Ishikawa (cell line): ENCODE measurements around the gene RPS6KA5.

Source experiments
- CEBPB ChIP-seq: IDR thresholded peaks from 2 replicates; pipeline ENCODE4 v1.6.1; 2012
- CREB1 ChIP-seq: IDR thresholded peaks from 2 replicates; pipeline ENCODE4 v1.6.1; 2012; ENCODE audit warnings: low read depth
- EGR1 ChIP-seq: IDR thresholded peaks from 2 replicates; pipeline ENCODE4 v1.6.1; 2012
- EP300 ChIP-seq: IDR thresholded peaks from 2 replicates; pipeline ENCODE4 v1.6.1; 2012; ENCODE audit warnings: borderline replicate concordance
- FOXM1 ChIP-seq: IDR thresholded peaks from 2 replicates; pipeline ENCODE4 v1.6.1; 2012; ENCODE audit warnings: low read depth, borderline replicate concordance
- NFIC ChIP-seq: IDR thresholded peaks from 2 replicates; pipeline ENCODE4 v1.6.1; 2012
- RAD21 ChIP-seq: IDR thresholded peaks from 2 replicates; pipeline ENCODE4 v1.6.1; 2012; ENCODE audit warnings: low read depth
- TAF1 ChIP-seq: IDR thresholded peaks from 2 replicates; pipeline ENCODE4 v1.6.1; 2012; ENCODE audit warnings: low read depth, mild to moderate bottlenecking
- TCF12 ChIP-seq: IDR thresholded peaks from 2 replicates; pipeline ENCODE4 v1.6.1; 2012; ENCODE audit warnings: low read depth
- TEAD4 ChIP-seq: IDR thresholded peaks from 2 replicates; pipeline ENCODE4 v1.6.1; 2012
- USF1 ChIP-seq: IDR thresholded peaks from 2 replicates; pipeline ENCODE4 v1.6.1; 2012
- YY1 ChIP-seq: IDR thresholded peaks from 2 replicates; pipeline ENCODE4 v1.6.1; 2012; ENCODE audit warnings: low read depth
- ZBTB7A ChIP-seq: IDR thresholded peaks from 2 replicates; pipeline ENCODE4 v1.6.1; 2012; ENCODE audit warnings: low read depth
- TF ChIP-seq, protein P1 (sequence below): IDR thresholded peaks from 2 replicates; pipeline ENCODE4 v1.6.1; 2012; ENCODE audit warnings: low read depth, mild to moderate bottlenecking
- TF ChIP-seq, protein P2 (sequence below): IDR thresholded peaks from 2 replicates; pipeline ENCODE4 v1.6.1; 2012

RPS6KA5 gene

GRCh38 chr14:91078095-91078737 lies 17.8 kb upstream of the RPS6KA5 start:
- no peak for TF ChIP-seq EP300
- TF ChIP-seq, protein P1, sequence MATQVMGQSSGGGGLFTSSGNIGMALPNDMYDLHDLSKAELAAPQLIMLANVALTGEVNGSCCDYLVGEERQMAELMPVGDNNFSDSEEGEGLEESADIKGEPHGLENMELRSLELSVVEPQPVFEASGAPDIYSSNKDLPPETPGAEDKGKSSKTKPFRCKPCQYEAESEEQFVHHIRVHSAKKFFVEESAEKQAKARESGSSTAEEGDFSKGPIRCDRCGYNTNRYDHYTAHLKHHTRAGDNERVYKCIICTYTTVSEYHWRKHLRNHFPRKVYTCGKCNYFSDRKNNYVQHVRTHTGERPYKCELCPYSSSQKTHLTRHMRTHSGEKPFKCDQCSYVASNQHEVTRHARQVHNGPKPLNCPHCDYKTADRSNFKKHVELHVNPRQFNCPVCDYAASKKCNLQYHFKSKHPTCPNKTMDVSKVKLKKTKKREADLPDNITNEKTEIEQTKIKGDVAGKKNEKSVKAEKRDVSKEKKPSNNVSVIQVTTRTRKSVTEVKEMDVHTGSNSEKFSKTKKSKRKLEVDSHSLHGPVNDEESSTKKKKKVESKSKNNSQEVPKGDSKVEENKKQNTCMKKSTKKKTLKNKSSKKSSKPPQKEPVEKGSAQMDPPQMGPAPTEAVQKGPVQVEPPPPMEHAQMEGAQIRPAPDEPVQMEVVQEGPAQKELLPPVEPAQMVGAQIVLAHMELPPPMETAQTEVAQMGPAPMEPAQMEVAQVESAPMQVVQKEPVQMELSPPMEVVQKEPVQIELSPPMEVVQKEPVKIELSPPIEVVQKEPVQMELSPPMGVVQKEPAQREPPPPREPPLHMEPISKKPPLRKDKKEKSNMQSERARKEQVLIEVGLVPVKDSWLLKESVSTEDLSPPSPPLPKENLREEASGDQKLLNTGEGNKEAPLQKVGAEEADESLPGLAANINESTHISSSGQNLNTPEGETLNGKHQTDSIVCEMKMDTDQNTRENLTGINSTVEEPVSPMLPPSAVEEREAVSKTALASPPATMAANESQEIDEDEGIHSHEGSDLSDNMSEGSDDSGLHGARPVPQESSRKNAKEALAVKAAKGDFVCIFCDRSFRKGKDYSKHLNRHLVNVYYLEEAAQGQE = no peak
- no peak for TF ChIP-seq RAD21
- no peak for TF ChIP-seq EGR1
- no peak for TF ChIP-seq YY1
- TF ChIP-seq CEBPB = no peak
- no peak for TF ChIP-seq FOXM1
- no peak for TF ChIP-seq ZBTB7A
- no peak for TF ChIP-seq TEAD4
- no peak for TF ChIP-seq CREB1
- TF ChIP-seq, protein P2, sequence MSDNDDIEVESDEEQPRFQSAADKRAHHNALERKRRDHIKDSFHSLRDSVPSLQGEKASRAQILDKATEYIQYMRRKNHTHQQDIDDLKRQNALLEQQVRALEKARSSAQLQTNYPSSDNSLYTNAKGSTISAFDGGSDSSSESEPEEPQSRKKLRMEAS = no peak
- no peak for TF ChIP-seq TCF12
- TF ChIP-seq NFIC = no peak
- TF ChIP-seq TAF1 = no peak
- TF ChIP-seq USF1 = no peak

DNA sequence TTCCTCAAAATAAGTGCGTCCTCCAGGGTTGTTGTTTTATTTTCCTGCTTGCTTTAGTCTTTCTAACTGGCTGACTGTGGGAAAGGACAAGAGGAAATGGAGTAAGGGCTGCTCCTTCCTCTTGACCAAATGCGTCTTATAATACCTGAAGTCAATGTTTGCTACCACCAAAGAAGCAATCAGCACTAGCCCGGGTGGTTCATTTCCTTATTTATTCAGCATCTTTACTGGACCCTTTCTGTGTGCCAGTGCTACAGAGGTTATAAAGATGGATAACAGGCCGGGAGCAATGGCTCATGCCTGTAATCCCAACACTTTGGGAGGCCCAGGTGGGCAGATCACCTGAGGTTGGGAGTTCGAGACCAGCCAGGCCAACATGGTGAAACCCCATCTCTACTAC lies 15.1 kb upstream of the RPS6KA5 start:
- no peak for TF ChIP-seq CREB1
- no peak for TF ChIP-seq CEBPB
- no peak for TF ChIP-seq EGR1
- no peak for TF ChIP-seq RAD21
- no peak for TF ChIP-seq EP300
- TF ChIP-seq TEAD4 = no peak
- no peak for TF ChIP-seq TCF12
- TF ChIP-seq FOXM1 = no peak
- no peak for TF ChIP-seq YY1
- TF ChIP-seq NFIC = no peak
- TF ChIP-seq TAF1 = no peak
- TF ChIP-seq, protein P1 = no peak
- no peak for TF ChIP-seq USF1
- no peak for TF ChIP-seq ZBTB7A
- TF ChIP-seq, protein P2 = no peak

GRCh38 chr14:91070572-91070971 lies 10.1 kb upstream of the RPS6KA5 start:
- TF ChIP-seq CREB1 (no peak), NFIC (no peak), EGR1 (no peak), RAD21 (no peak), CEBPB (no peak), ZBTB7A (no peak), TEAD4 (no peak), TCF12 (no peak), TAF1 (no peak), YY1 (no peak), EP300 (no peak), FOXM1 (no peak), USF1 (no peak)
- TF ChIP-seq, protein P2 = no peak
- TF ChIP-seq, protein P1 = no peak
